ENCODE data around the gene PDS5B.

DNA sequence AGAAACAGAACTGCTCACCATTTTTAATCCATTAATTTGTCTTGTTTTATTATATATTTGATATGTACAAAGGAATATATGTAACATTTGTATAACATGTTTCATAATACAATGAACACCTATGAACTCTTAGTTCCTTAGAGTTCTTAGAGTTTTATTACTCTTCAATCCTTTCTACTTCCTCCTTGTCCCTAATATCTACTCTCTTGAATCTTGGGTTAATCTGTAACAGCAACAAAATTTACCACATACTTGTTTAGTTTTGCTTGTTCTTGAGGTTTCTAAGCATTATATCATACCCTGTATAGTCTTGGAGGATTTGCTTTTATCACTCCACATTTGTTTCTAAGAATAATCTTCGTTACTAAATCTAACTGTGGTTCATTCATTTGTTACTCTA, 151.4 kb downstream of the PDS5B start:
- TF ChIP-seq, protein P1, sequence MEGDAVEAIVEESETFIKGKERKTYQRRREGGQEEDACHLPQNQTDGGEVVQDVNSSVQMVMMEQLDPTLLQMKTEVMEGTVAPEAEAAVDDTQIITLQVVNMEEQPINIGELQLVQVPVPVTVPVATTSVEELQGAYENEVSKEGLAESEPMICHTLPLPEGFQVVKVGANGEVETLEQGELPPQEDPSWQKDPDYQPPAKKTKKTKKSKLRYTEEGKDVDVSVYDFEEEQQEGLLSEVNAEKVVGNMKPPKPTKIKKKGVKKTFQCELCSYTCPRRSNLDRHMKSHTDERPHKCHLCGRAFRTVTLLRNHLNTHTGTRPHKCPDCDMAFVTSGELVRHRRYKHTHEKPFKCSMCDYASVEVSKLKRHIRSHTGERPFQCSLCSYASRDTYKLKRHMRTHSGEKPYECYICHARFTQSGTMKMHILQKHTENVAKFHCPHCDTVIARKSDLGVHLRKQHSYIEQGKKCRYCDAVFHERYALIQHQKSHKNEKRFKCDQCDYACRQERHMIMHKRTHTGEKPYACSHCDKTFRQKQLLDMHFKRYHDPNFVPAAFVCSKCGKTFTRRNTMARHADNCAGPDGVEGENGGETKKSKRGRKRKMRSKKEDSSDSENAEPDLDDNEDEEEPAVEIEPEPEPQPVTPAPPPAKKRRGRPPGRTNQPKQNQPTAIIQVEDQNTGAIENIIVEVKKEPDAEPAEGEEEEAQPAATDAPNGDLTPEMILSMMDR (conservative IDR thresholded peaks at IDR 0.05), result no peak
- no peak for TF ChIP-seq ZFX (IDR thresholded peaks at IDR 0.05)
